KMS-11 (cell line): ENCODE results near the gene SLC1A4.

Experiments
- H2AFZ ChIP-seq: fragments of 200-600 bp; sonication (generic); 2 replicates; pipeline ENCODE4 v1.6.1; 2016; ENCODE audit warnings: antibody characterized with exemption, mixed run types, low read depth
- H3K27ac ChIP-seq: fragments of 200-600 bp; sonication (generic); 2 replicates; pipeline ENCODE4 v1.6.1; 2016; ENCODE audit warnings: mild to moderate bottlenecking, mixed run types
- H3K27me3 ChIP-seq: fragments of 200-600 bp; sonication (generic); 2 replicates; pipeline ENCODE4 v1.6.1; 2017; ENCODE audit warnings: mild to moderate bottlenecking, low read depth, mixed run types, moderate library complexity; ENCODE audit not compliant: insufficient read depth
- H3K36me3 ChIP-seq: fragments of 200-600 bp; sonication (generic); 2 replicates; pipeline ENCODE4 v1.6.1; 2017; ENCODE audit warnings: mild to moderate bottlenecking, mixed run types; ENCODE audit not compliant: insufficient read depth
- H3K4me1 ChIP-seq: fragments of 200-600 bp; sonication (generic); 2 replicates; pipeline ENCODE4 v1.6.1; 2016; ENCODE audit warnings: mild to moderate bottlenecking, low read depth, mixed run types; ENCODE audit not compliant: poor library complexity, severe bottlenecking
- H3K4me2 ChIP-seq: fragments of 200-600 bp; sonication (generic); 2 replicates; pipeline ENCODE4 v1.7.0; 2016; ENCODE audit warnings: mild to moderate bottlenecking, mixed run types
- H3K4me3 ChIP-seq: fragments of 200-600 bp; sonication (generic); IDR thresholded peaks from 2 replicates; pipeline ENCODE4 v1.6.1; 2017; ENCODE audit warnings: low read depth, low read length, mixed read lengths; ENCODE audit not compliant: insufficient read depth
- H3K79me2 ChIP-seq: fragments of 200-600 bp; sonication (generic); 2 replicates; pipeline ENCODE4 v1.6.1; 2016; ENCODE audit warnings: low read depth, mixed run types; ENCODE audit not compliant: insufficient read depth
- H3K9ac ChIP-seq: fragments of 200-600 bp; sonication (generic); 2 replicates; pipeline ENCODE4 v1.6.1; 2016; ENCODE audit warnings: mild to moderate bottlenecking, mixed run types
- H4K20me1 ChIP-seq: fragments of 200-600 bp; sonication (generic); 2 replicates; pipeline ENCODE4 v1.6.1; 2016; ENCODE audit warnings: mild to moderate bottlenecking, mixed run types; ENCODE audit not compliant: insufficient read depth
- TF ChIP-seq, protein P1 (sequence below): fragments of 200-600 bp; sonication (generic); conservative IDR thresholded peaks from 2 replicates; pipeline ENCODE4 v1.6.1; 2017; ENCODE audit warnings: low read depth, mild to moderate bottlenecking, antibody characterized with exemption, low read length, moderate library complexity, mixed read lengths

Gene SLC1A4

DNA sequence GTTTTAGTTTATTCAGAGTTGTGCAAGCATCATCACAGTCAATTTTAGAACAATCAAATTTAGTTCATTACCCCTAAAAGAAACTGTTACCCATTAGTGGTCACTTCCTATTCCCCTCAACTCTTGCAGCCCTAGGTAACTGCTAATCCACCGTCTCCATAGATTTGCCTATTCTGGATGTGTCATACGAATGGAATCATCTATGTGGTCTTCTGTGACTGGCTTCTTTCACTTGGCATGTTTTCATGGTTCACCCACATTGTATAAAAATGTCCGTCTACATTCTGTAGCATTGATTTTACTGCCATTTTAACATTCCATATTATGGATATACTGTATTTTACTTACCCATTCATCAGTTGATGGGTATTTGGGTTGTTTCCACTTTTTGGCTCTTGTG, 61.7 kb downstream of the SLC1A4 start:
- H3K79me2 ChIP-seq: no peaks in the 10 kb centered on the region
- peaks cover 59% of the 10 kb centered on the region for H3K4me1 ChIP-seq
- no peaks in the 10 kb centered on the region for H4K20me1 ChIP-seq
- TF ChIP-seq, protein P1, sequence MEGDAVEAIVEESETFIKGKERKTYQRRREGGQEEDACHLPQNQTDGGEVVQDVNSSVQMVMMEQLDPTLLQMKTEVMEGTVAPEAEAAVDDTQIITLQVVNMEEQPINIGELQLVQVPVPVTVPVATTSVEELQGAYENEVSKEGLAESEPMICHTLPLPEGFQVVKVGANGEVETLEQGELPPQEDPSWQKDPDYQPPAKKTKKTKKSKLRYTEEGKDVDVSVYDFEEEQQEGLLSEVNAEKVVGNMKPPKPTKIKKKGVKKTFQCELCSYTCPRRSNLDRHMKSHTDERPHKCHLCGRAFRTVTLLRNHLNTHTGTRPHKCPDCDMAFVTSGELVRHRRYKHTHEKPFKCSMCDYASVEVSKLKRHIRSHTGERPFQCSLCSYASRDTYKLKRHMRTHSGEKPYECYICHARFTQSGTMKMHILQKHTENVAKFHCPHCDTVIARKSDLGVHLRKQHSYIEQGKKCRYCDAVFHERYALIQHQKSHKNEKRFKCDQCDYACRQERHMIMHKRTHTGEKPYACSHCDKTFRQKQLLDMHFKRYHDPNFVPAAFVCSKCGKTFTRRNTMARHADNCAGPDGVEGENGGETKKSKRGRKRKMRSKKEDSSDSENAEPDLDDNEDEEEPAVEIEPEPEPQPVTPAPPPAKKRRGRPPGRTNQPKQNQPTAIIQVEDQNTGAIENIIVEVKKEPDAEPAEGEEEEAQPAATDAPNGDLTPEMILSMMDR: no peak
- H3K4me2 ChIP-seq: no peak overlapping the region
- H2AFZ ChIP-seq: no peak overlapping the region
- H3K36me3 ChIP-seq: no peaks in the 10 kb centered on the region
- H3K4me3 ChIP-seq: no peak overlapping the region
- no peaks in the 10 kb centered on the region for H3K27me3 ChIP-seq
- no peak overlapping the region for H3K27ac ChIP-seq
- no peak overlapping the region for H3K9ac ChIP-seq

DNA sequence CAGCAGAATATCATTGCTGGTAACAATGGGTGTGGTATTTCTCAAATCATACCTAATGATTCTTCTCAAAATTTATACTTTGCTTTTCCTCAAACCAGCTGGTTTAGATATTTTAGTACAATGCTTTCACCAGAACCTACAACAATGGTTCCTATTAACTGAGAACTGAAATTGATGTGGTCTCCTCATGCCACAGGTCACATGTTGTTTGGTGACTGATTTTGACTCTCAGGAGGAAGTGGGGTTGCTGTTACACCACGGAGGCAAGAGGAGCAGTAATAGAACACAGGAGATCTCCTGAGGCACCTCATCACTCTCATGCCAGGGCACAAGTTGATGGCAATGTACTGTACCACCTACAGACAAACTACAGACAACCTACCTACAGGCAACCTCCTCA, 64.0 kb downstream of the SLC1A4 start:
- H3K79me2 ChIP-seq: peaks cover 8% of the 10 kb centered on the region; the same call in 1 of the 2 replicates
- peaks cover 72% of the 10 kb centered on the region for H3K4me1 ChIP-seq
- H3K27ac ChIP-seq: peak overlapping the region; percentile 33; the same call in 1 of the 2 replicates
- H3K27me3 ChIP-seq: no peaks in the 10 kb centered on the region
- H3K4me3 ChIP-seq: no peak overlapping the region
- H3K9ac ChIP-seq: no peak overlapping the region
- no peaks in the 10 kb centered on the region for H4K20me1 ChIP-seq
- H2AFZ ChIP-seq: no peak overlapping the region
- H3K36me3 ChIP-seq: no peaks in the 10 kb centered on the region
- H3K4me2 ChIP-seq: peak overlapping the region; percentile 65
- TF ChIP-seq, protein P1: no peak

DNA sequence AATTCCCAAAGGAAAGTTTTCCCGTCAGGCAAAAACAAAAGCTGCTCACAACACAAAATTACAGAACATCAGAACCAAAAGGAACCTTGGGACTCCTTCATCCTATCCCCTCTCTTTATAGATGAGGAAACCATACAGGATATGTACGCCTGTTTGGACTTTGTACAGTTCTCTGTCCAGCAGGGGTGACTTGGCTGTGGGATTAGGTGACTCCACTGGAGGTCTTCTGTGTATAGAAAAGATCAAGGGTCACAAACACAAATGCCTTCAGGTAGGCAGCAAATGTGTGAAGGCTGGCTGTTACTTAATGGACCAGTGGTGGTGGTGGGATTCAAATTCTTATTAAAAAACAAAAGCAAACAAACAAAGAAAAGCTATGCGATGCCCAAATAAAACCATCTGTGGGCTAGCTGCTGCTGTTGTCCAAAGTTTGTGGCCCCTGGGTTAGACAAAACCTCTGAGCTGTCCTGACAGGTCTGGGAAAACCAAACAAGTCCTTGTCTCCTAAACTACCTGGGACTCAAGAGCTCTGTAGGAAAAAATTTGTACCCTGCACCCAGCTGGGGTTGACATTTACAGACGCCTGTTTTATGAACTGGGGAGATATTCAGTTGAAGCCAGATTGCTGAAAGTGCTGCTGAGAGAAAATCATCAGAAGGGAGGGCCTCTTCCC, 65.7 kb downstream of the SLC1A4 start:
- Histone ChIP-seq H3K4me3 (no peak overlapping the region), H2AFZ (no peak overlapping the region), H3K79me2 (peaks cover 19% of the 10 kb centered on the region; the same call in 1 of the 2 replicates), H3K4me1 (peaks cover 77% of the 10 kb centered on the region), H3K27ac (no peak overlapping the region; the same call in 1 of the 2 replicates), H3K9ac (no peak overlapping the region), H4K20me1 (no peaks in the 10 kb centered on the region), H3K4me2 (peak overlapping the region; percentile 46; the same call in 1 of the 2 replicates), H3K27me3 (no peaks in the 10 kb centered on the region), H3K36me3 (no peaks in the 10 kb centered on the region)
- TF ChIP-seq, protein P1: no peak

DNA sequence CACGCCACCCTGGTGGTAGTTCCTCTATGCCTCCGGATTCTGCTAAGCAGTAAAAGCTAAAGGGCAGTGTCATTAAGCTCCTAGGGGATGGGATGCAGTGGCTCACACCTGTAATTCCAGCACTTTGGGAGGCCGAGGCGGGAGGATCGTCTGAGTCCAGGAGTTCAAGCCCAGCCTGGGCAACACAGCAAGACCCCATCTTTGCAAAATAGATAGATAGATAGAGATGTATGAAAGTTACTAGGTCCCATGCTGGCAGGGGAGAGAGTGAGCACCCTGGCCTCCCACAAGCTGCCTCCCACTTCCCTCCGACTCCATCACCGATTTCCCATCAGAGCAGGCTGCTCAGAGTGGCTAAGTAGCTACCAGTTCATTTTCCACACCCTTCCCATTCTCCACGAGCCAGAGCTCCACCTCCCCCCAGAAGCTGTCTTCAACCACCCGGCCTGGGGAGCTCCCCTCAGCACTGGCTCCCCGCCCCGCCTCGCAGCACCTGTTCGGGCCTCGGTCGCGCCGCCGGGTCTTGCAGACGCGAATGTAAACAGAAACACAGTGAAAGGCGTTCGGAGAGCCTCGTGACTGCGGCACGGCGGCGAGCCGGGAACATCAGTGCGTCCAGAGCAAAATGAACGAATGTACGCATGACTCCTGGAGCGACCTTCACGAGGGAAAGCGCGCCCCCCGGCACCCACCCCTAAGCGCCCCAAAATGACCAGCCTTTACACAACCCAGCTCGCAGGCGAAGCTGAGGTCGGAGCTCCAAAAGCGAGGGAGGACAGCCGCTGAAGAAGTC, 66.4 kb downstream of the SLC1A4 start:
- peak overlapping the region; percentile 68 for H2AFZ ChIP-seq
- H3K27ac ChIP-seq: peak overlapping the region; percentile 23; the same call in 1 of the 2 replicates
- peaks cover 25% of the 10 kb centered on the region; the same call in 1 of the 2 replicates for H3K79me2 ChIP-seq

More for the DNA sequence above, 66.4 kb downstream of the SLC1A4 start:
- no peaks in the 10 kb centered on the region for H4K20me1 ChIP-seq
- H3K4me3 ChIP-seq: no peak overlapping the region
- no peaks in the 10 kb centered on the region for H3K36me3 ChIP-seq
- peak overlapping the region; percentile 46 for H3K4me2 ChIP-seq
- H3K4me1 ChIP-seq: peaks cover 78% of the 10 kb centered on the region
- TF ChIP-seq, protein P1: no peak
- H3K27me3 ChIP-seq: no peaks in the 10 kb centered on the region
- H3K9ac ChIP-seq: peak overlapping the region; percentile 38; the same call in 1 of the 2 replicates
